GM19467 (cell line): Measurements from ENCODE around the gene DPEP2NB.
"Not testable (repeated sequence)": the region's sequence is repeated elsewhere in the genome, so short reads cannot be mapped to it uniquely, and the experiment has no call there.

Source experiments
- ATAC-seq: cut with Tn5 transposase; IDR thresholded peaks from one replicate; pipeline ENCODE4 v1.9.1; 2021; ENCODE audit warnings: mild to moderate bottlenecking, moderate library complexity; ENCODE audit not compliant: unreplicated experiment

The DPEP2NB gene

GRCh38 chr16:68015681-68016080, at the start of gene DPEP2NB:
TSS of gene DPEP2NB (minus strand) at chr16:68015911. CDS start at chr16:68015770, 141 bp downstream.
- ATAC-seq = no peak

GRCh38 chr16:68064791-68065365, 49.2 kb upstream of the DPEP2NB start:
- no peak for ATAC-seq

DNA sequence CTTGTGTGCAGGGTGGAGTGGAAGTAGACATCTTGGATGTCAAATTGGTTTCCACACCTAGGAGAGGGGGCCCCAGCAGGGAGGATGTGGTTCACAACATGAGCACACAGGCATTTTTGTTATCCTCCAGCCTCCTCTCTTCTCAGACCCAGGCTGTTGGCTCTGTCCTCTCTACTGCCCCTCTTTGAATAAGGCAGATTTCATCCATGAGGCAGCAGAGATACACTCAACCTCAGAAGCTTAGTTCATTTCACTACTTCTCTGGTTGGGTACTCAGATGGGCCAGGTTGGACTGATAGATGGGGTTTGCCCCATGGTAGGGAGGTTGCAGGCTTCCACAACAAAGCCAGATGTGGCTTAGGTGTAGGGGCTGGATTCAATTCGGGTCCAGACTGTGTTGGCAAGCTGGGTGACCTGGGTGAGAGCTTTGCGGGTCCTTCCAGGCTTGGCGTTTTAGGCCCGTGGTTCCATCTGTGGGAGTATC, 47.2 kb upstream of the DPEP2NB start:
- ATAC-seq = no peak

- ATAC-seq = no peak
These were observed 45.7 kb upstream of the DPEP2NB start for GRCh38 chr16:68061396-68061795.

- no peak for ATAC-seq
These were observed 44.1 kb upstream of the DPEP2NB start for GRCh38 chr16:68059804-68060203.

- ATAC-seq = no peak
These were observed 39.7 kb upstream of the DPEP2NB start for GRCh38 chr16:68055395-68055794.

GRCh38 chr16:68049449-68049848, 33.7 kb upstream of the DPEP2NB start:
- no peak for ATAC-seq

DNA sequence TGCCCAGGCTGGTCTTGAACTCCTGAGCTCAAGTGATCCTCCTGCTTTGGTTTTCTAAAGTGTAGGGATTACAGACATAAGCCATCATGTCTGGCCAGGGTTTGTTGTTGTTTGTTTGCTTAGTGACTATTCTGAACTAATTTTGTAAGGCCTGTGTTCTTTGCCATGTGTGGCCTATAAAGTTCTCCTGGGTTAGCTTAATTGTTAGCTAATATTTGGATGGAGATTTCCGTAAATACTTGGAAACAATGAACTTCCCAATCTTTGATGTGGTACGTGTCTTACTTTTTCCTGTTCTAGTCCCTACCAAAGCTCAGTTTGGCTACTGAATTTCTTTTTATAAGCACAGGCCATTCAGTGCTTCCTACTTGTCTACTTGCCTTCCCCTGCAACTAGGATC, 32.3 kb upstream of the DPEP2NB start:
- ATAC-seq = no peak

- no peak for ATAC-seq
These were observed 30.4 kb upstream of the DPEP2NB start for GRCh38 chr16:68046106-68046505.

DNA sequence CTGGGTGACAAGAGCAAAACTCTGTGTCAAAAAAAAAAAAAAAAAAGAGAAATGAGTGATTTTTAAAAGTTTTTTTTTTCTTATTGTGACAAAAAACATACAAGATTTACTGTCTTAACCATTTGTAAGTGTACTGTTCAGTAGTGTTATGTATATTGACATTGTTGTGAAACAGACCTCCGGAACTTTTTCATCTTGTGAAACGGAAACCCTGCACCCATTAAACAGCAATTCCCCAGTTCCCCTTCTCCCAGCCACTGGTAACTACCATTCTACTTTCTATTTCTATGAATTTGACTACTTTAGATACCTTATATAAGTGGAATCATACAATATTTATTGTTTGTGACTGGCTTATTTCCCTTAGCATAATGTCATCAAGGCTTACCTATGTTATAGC, 26.1 kb upstream of the DPEP2NB start:
- no peak for ATAC-seq

- ATAC-seq = peak; percentile 62
These were observed 25.0 kb upstream of the DPEP2NB start for GRCh38 chr16:68040506-68041288.

DNA sequence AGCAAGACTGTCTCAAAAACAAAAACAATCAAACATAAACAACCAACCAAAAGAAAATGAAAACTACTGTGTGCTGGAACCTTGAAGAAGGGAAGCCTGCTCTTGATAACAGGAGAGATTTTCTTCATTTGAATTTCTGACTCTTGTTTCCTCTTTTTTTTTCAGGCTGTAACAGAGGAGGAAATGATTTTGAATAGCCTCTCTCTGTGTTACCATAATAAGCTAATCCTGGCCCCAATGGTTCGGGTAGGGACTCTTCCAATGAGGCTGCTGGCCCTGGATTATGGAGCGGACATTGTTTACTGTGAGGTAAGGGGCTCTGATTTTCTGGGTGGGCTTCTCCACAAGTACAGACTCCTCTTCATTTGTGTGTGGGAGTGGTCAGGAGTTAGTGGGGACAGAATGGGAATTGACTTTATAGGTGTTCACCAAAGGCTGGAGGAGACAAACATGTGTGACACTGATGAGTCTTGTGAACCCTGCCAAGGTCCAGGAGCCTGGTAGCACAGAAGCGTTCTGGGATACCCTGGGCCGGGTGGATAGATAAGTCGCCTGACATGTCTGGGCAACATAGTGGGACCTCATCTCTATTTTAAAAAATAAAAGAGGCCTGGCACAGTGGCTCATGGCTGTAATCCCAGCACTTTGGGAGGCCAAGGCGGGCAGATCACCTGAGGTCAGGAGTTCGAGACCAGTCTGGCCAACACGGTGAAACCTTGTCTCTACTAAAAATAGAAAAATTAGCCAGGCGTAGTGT, 22.3 kb upstream of the DPEP2NB start:
- ATAC-seq = no peak

GRCh38 chr16:68035227-68035626, 19.5 kb upstream of the DPEP2NB start:
- no peak for ATAC-seq

GRCh38 chr16:68033101-68033500, 17.4 kb upstream of the DPEP2NB start:
- no peak for ATAC-seq

GRCh38 chr16:68031951-68032350, 16.2 kb upstream of the DPEP2NB start:
- ATAC-seq = no peak

- ATAC-seq = not testable (repeated sequence)
These were observed 14.4 kb upstream of the DPEP2NB start for GRCh38 chr16:68030108-68030507.

DNA sequence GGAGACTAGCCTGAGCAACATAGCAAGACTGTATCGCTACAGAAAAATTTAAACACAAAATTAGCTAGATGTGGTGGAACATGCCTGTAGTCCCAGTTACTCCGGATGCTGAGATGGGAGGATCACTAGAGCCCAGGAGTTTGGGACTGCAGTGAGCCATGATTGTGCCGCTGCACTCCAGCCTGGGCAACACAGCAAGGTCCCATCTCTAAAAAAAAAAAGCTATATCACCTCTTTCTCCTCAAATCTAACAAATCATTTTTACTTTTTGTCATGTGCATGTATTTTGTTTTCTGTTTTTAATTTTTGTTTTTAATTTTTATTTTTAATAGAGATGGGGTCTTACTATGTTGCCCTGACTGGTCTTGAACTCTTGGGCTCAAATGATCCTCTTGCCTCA, 13.3 kb upstream of the DPEP2NB start:
- ATAC-seq = no peak

DNA sequence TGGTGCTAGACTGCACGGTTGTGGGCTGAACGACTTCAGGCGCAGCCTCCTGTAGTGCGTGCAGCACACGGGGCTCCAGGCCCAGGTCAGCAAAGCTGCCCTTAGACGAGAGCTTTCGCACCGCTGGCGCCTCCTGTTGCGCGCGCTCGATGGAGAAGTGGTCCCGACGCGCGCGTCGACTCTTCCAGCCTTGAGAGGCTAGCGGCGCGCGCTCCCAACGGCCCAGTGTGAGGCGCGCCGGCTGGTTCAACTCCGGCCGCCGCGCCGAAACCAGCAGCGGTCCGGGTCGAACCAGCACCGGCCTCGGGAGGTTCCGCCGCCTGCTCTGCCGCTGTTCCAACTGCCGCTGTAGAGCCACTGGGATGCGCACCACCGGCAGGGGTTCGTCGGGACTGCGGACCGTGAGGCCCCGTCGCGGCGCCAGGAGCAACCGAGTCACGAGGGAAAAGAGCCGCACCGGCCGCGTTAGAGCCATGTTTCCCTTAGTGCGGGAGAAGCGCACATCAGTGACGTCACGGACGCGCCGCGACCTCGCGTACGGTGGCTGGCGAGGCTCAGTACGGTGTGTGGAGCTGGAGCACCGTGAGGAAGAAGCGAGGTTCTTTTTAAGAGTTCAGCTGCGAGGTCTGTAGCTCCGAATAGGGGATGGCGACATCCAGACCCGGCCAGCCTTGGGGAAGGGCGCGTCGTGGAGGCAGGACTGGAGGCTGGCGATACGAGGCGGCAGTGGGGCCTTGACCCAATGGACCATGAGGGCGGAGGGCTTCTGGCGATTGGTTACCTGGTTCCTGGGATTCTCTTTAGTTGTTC, 7.2 kb upstream of the DPEP2NB start, which contains the start of the genes DDX28 and DUS2:
Gene DDX28, minus strand, starts transcription at position 505 of the 810 bp plus-strand sequence. Its CDS starts 30 bp downstream, at position 475.
Gene DUS2, plus strand, starts transcription at position 557 of the 810 bp plus-strand sequence. CDS start 14,740 bp downstream, outside the sequence.
- peak; percentile 66 for ATAC-seq

- ATAC-seq = peak; percentile 9
These were observed 6.6 kb upstream of the DPEP2NB start for GRCh38 chr16:68022278-68022727.

DNA sequence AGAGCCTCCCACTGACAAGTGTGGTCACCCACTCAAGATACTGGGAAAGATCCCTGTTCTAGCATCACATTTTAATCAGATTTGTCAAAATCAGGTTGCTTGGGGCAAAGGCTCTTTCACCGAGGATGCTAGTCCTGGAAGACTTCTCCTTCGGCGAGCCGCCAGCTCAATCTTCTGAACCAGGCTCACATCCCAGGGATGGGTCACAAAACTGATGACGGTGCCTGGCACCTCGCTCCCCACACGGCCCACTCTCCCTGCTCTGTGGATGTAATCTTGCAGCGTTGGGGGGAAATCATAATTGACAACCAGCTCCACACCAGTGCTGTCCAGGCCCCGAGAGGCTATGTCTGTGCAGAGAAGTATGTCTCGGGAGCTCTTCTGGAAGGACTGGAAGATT, 5.8 kb upstream of the DPEP2NB start:
- no peak for ATAC-seq
